H1 (cell line): ENCODE data around the gene URAD. TPM values are rescaled to one million over a fixed set of nuclear protein-coding genes. Genes with fewer than 3 reads are reported as not detected.

Experiments
- CTCF ChIA-PET: fragments of 300-600 bp; sonication (Branson Sonifier 250); formaldehyde crosslinking; loops from one replicate; lab custom pipeline; 2021; ENCODE audit not compliant: partially characterized antibody; lab: Charles Lee
- POLR2A ChIA-PET: fragments of 300-600 bp; sonication (Branson Sonifier 250); formaldehyde crosslinking; loops from one replicate; lab custom pipeline; 2021; ENCODE audit warnings: inconsistent platforms; ENCODE audit not compliant: partially characterized antibody; lab: Charles Lee
- DNase-seq, 2 experiments: peaks; one replicate each; pipeline versions ENCODE4 v3.0.0 to v3.0.0-alpha.2; 2010 to 2022; ENCODE audit warnings: low spot score in 2 of 2, low read depth in 1 of 2, mixed read lengths in 1 of 2
- FAIRE-seq: peaks from 2 replicates; lab custom pipeline; 2011; peaks lifted over from hg19 to GRCh38; lab: Jason Lieb, UNC
- H2AFZ ChIP-seq: 2 replicates; pipeline ENCODE4 v1.8.1; 2012; ENCODE audit warnings: low read length, inconsistent platforms
- H2AK5ac ChIP-seq: 2 replicates; pipeline ENCODE4 v1.6.1; 2013; ENCODE audit warnings: low read depth, low read length
- H2BK120ac ChIP-seq: replicated peaks from 2 replicates; pipeline ENCODE3; 2013; ENCODE audit warnings: low read depth, low read length, inconsistent platforms
- H2BK12ac ChIP-seq: 2 replicates; pipeline ENCODE4 v1.6.1; 2013; ENCODE audit warnings: low read depth, low read length
- H2BK15ac ChIP-seq: 2 replicates; pipeline ENCODE4 v1.6.1; 2013; ENCODE audit warnings: low read length
- H2BK20ac ChIP-seq: 2 replicates; pipeline ENCODE4 v1.6.1; 2013; ENCODE audit warnings: low read length
- H2BK5ac ChIP-seq: 2 replicates; pipeline ENCODE4 v1.6.1; 2013; ENCODE audit warnings: low read depth, low read length
- H3K14ac ChIP-seq: 2 replicates; pipeline ENCODE4 v1.6.1; 2013; ENCODE audit warnings: inconsistent platforms; ENCODE audit not compliant: insufficient read length
- H3K18ac ChIP-seq: 2 replicates; pipeline ENCODE4 v1.6.1; 2013; ENCODE audit warnings: low read length; ENCODE audit errors: extremely low read depth
- H3K23ac ChIP-seq: 2 replicates; pipeline ENCODE4 v1.6.1; 2013; ENCODE audit warnings: inconsistent platforms; ENCODE audit not compliant: insufficient read length
- H3K23me2 ChIP-seq: 2 replicates; pipeline ENCODE4 v1.6.1; 2013; ENCODE audit warnings: low read depth, low read length
- H3K27ac ChIP-seq: 2 replicates; pipeline ENCODE4 v1.6.1; 2011; ENCODE audit warnings: low read depth, low read length, inconsistent platforms
- H3K27me3 ChIP-seq, 4 experiments: replicated peaks in 1 of 4; 1 replicate in 1 of 4; 2 replicates in 3 of 4; pipeline versions ENCODE4 v1.6.1 to v1.8.1; 2011 to 2013; ENCODE audit warnings: low read length in 3 of 4, mild to moderate bottlenecking in 3 of 4, inconsistent platforms in 2 of 4, mixed read lengths in 2 of 4, moderate library complexity in 1 of 4; ENCODE audit not compliant: control insufficient read depth in 3 of 4, insufficient read depth in 3 of 4; ENCODE audit errors: extremely low read depth in 1 of 4
- H3K36me3 ChIP-seq, 4 experiments: 2 replicates each; pipeline versions ENCODE4 v1.6.1 to v1.8.1; 2011 to 2013; ENCODE audit warnings: mild to moderate bottlenecking in 4 of 4, low read length in 3 of 4, moderate library complexity in 2 of 4, control low read depth in 1 of 4, inconsistent platforms in 1 of 4; ENCODE audit not compliant: insufficient read depth in 4 of 4, control insufficient read depth in 2 of 4
- H3K4ac ChIP-seq: replicated peaks from 2 replicates; pipeline ENCODE3; 2013; ENCODE audit warnings: low read length, low read depth, mixed read lengths, inconsistent platforms; ENCODE audit not compliant: insufficient read length
- H3K4me1 ChIP-seq, 4 experiments: replicated peaks in 1 of 4; 1 replicate in 1 of 4; 2 replicates in 3 of 4; pipeline versions ENCODE4 v1.6.1 to v1.8.1; 2011 to 2013; ENCODE audit warnings: low read length in 3 of 4, inconsistent platforms in 2 of 4, mixed read lengths in 1 of 4; ENCODE audit not compliant: insufficient read depth in 4 of 4, control insufficient read depth in 3 of 4
- H3K4me2 ChIP-seq, 2 experiments: 2 replicates each; pipeline versions ENCODE4 v1.6.1 to v1.8.1; 2011 to 2013; ENCODE audit warnings: low read depth in 2 of 2, low read length in 2 of 2, control low read depth in 1 of 2, inconsistent platforms in 1 of 2, mild to moderate bottlenecking in 1 of 2; ENCODE audit not compliant: insufficient read depth in 1 of 2
- H3K4me3 ChIP-seq, 4 experiments: fragments of 200-600, 300-600 bp in 1 of 4; sonication (generic), shearing (Covaris generic), sonication (Bioruptor Twin) in 1 of 4; 2 replicates each; pipeline versions ENCODE4 v1.5.1 to v1.8.1; 2011 to 2016; ENCODE audit warnings: low read length in 4 of 4, low read depth in 3 of 4, control low read depth in 2 of 4, inconsistent platforms in 2 of 4, mild to moderate bottlenecking in 2 of 4, mixed read lengths in 1 of 4, moderate library complexity in 1 of 4; ENCODE audit not compliant: insufficient read depth in 2 of 4; ENCODE audit errors: extremely low read depth in 1 of 4
- H3K56ac ChIP-seq: replicated peaks from 2 replicates; pipeline ENCODE3; 2013; ENCODE audit warnings: low read depth, mild to moderate bottlenecking, mixed read lengths, low read length, inconsistent platforms; ENCODE audit not compliant: insufficient read length
- H3K79me1 ChIP-seq: 2 replicates; pipeline ENCODE4 v1.6.1; 2013; ENCODE audit warnings: low read depth, low read length, control low read depth
- H3K79me2 ChIP-seq, 2 experiments: 2 replicates each; pipeline versions ENCODE4 v1.6.1 to v1.8.1; 2012 to 2013; ENCODE audit warnings: low read length in 2 of 2, mild to moderate bottlenecking in 2 of 2, inconsistent platforms in 1 of 2; ENCODE audit not compliant: insufficient read depth in 2 of 2, control insufficient read depth in 1 of 2
- H3K9ac ChIP-seq, 4 experiments: replicated peaks in 1 of 4; 1 replicate in 1 of 4; 2 replicates in 3 of 4; pipeline versions ENCODE4 v1.6.1 to v1.8.1; 2011 to 2013; ENCODE audit warnings: low read depth in 3 of 4, low read length in 3 of 4, control low read depth in 2 of 4, mild to moderate bottlenecking in 2 of 4, moderate library complexity in 2 of 4, inconsistent platforms in 1 of 4; ENCODE audit errors: extremely low read depth in 1 of 4
- H3K9me3 ChIP-seq, 2 experiments: 2 replicates each; pipeline versions ENCODE4 v1.6.1 to v1.8.1; 2012 to 2013; ENCODE audit warnings: mild to moderate bottlenecking in 2 of 2, moderate library complexity in 2 of 2, control low read depth in 1 of 2, inconsistent platforms in 1 of 2, low read depth in 1 of 2, low read length in 1 of 2, mixed read lengths in 1 of 2; ENCODE audit not compliant: insufficient read depth in 2 of 2
- H4K20me1 ChIP-seq, 2 experiments: replicated peaks in 1 of 2; 2 replicates each; pipeline versions ENCODE3 to v1.8.1; 2011 to 2013; ENCODE audit warnings: inconsistent platforms in 2 of 2, low read length in 2 of 2, mild to moderate bottlenecking in 1 of 2; ENCODE audit not compliant: insufficient read depth in 2 of 2, control insufficient read depth in 1 of 2
- H4K5ac ChIP-seq: 2 replicates; pipeline ENCODE4 v1.6.1; 2013; ENCODE audit warnings: low read length, low read depth, mixed read lengths, inconsistent platforms; ENCODE audit not compliant: insufficient read length
- H4K8ac ChIP-seq: 2 replicates; pipeline ENCODE4 v1.8.0; 2013; ENCODE audit warnings: mild to moderate bottlenecking, moderate library complexity, low read length, inconsistent platforms; ENCODE audit not compliant: insufficient read depth; ENCODE audit errors: extremely low read depth
- H4K91ac ChIP-seq: replicated peaks from 2 replicates; pipeline ENCODE3; 2013; ENCODE audit warnings: low read length, mixed read lengths, inconsistent platforms; ENCODE audit not compliant: insufficient read length
- CBX5 ChIP-seq: fragments of 300-800, 300-1000 bp; sonication (generic); IDR thresholded peaks from 2 replicates; pipeline ENCODE4 v1.7.1; 2016; ENCODE audit warnings: antibody characterized with exemption, low read length, low read depth
- CBX8 ChIP-seq: fragments of 300-800, 300-1000 bp; sonication (generic); IDR thresholded peaks from 2 replicates; pipeline ENCODE4 v1.7.1; 2016; ENCODE audit warnings: low read depth, low read length, borderline replicate concordance
- CHD1 ChIP-seq: IDR thresholded peaks from 2 replicates; pipeline ENCODE4 v1.6.1; 2012; ENCODE audit warnings: low read depth, low read length, improper control_type of control experiment
- EP300 ChIP-seq, 2 experiments: IDR thresholded peaks; 1 replicate in 1 of 2; 2 replicates in 1 of 2; pipeline ENCODE4 v1.6.1; 2011 to 2012; ENCODE audit warnings: low read depth in 2 of 2, low read length in 2 of 2, mild to moderate bottlenecking in 2 of 2, borderline replicate concordance in 1 of 2, inconsistent platforms in 1 of 2, moderate library complexity in 1 of 2
- GTF2F1 ChIP-seq: IDR thresholded peaks from 2 replicates; pipeline ENCODE4 v1.6.1; 2012; ENCODE audit warnings: low read depth, low read length, improper control_type of control experiment, borderline replicate concordance
- NRF1 ChIP-seq: IDR thresholded peaks from 2 replicates; pipeline ENCODE4 v1.6.1; 2011; ENCODE audit warnings: mild to moderate bottlenecking, low read depth, low read length, improper control_type of control experiment
- RAD21 ChIP-seq, 2 experiments: IDR thresholded peaks in 1 of 2; conservative IDR thresholded peaks in 1 of 2; 2 replicates each; pipeline ENCODE4 v1.6.1; 2011; ENCODE audit warnings: low read depth in 2 of 2, low read length in 2 of 2, improper control_type of control experiment in 1 of 2, inconsistent platforms in 1 of 2, mild to moderate bottlenecking in 1 of 2, moderate library complexity in 1 of 2
- RXRA ChIP-seq: IDR thresholded peaks from 2 replicates; pipeline ENCODE4 v1.6.1; 2011; ENCODE audit warnings: low read depth, mild to moderate bottlenecking, low read length, moderate library complexity; ENCODE audit not compliant: insufficient read depth
- SIN3A ChIP-seq, 2 experiments: IDR thresholded peaks in 1 of 2; conservative IDR thresholded peaks in 1 of 2; 2 replicates each; pipeline ENCODE4 v1.6.1; 2011 to 2012; ENCODE audit warnings: low read length in 2 of 2, improper control_type of control experiment in 1 of 2, low read depth in 1 of 2, mild to moderate bottlenecking in 1 of 2
- SP1 ChIP-seq: IDR thresholded peaks from 2 replicates; pipeline ENCODE4 v1.6.1; 2011; ENCODE audit warnings: low read depth, low read length
- WGBS, 2 experiments: shearing (Covaris generic) in 1 of 2; methylation state at CpG; one replicate each; pipeline versions ENCODE4 v1.1.6 to v1.1.7; 2013 to 2015; ENCODE audit warnings: low lambda C conversion rate in 2 of 2, mixed read lengths in 2 of 2, inconsistent platforms in 1 of 2, low coverage in 1 of 2, missing lambda C conversion rate in 1 of 2; ENCODE audit not compliant: insufficient replicate concordance in 2 of 2, insufficient coverage in 1 of 2, insufficient read length in 1 of 2; ENCODE audit errors: extremely low coverage in 1 of 2, missing lambda C conversion rate in 1 of 2; 5-methylcytosine and 5-hydroxymethylcytosine counted together
- polyA plus RNA-seq, 7 experiments: library from polyadenylated mRNA; depleted of rRNA in 3 of 7; stranded (reverse) in 5 of 7; unstranded in 2 of 7; fragments of >200 nt in 5 of 7; fragments of 200-250 nt in 2 of 7; gene quantifications; 1 replicate in 5 of 7; 2 replicates in 1 of 7; 4 replicates in 1 of 7; pipeline versions ENCODE4 v1.2.1 to v1.2.3, GENCODE V29; 2011 to 2013; ENCODE audit warnings: missing spikeins in 2 of 7, mixed read lengths in 2 of 7
- total RNA-seq: library from RNA; stranded (reverse); fragmentation: NEBNext Ultra II Directional; extraction: Animal tissue kit (Norgen Biotek cat#: 25700); gene quantifications from 2 replicates; pipeline ENCODE4 v1.2.1, GENCODE V29; 2021
- TF ChIP-seq, protein P1 (sequence below): IDR thresholded peaks from 2 replicates; pipeline ENCODE4 v1.6.1; 2012; ENCODE audit warnings: low read length, inconsistent platforms

The URAD gene
- total and polyA plus RNA-seq, 2 of the 8 experiments (the other 6 are each of a cell fraction or from before 2014, with no cell fraction given): not detected

DNA sequence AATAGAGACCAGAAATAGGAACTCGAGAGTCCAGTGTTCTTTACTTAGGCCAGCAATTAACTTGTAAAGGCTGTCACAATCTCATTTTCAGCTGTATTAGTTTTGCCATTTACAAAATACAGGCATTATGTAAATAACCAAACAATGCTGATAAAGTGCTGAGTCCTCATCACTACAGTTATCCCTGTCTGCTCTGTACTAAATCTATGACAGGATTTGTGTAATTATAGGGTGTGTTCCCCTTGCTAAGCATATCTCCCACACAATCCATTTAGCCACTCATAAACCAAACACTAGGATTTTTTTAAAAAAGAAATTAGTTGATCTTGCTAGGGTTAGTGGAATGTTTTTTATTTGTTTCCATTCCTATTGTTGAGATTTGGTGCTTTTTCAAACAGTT lies 45.5 kb downstream of the URAD start:
- peaks cover 0 to 2% (median 0%) of the 10 kb centered on the region in 4 experiments; a peak in 2 of 7 replicates for H3K27me3 ChIP-seq
- CTCF ChIA-PET: interaction anchor here (0.7 to 4.4 kb wide), 3 partner anchors 11 to 557 kb away, joined by 3 to 27 read pairs (median 3); no protein-coding TSS in a partner anchor
- TF ChIP-seq, protein P1, sequence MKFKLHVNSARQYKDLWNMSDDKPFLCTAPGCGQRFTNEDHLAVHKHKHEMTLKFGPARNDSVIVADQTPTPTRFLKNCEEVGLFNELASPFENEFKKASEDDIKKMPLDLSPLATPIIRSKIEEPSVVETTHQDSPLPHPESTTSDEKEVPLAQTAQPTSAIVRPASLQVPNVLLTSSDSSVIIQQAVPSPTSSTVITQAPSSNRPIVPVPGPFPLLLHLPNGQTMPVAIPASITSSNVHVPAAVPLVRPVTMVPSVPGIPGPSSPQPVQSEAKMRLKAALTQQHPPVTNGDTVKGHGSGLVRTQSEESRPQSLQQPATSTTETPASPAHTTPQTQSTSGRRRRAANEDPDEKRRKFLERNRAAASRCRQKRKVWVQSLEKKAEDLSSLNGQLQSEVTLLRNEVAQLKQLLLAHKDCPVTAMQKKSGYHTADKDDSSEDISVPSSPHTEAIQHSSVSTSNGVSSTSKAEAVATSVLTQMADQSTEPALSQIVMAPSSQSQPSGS: no peak
- TF ChIP-seq SIN3A (conservative IDR thresholded peaks at IDR 0.05 in 1 of 2, IDR thresholded peaks at IDR 0.05 in 1 of 2; ENCODE audit: low read depth in 1 of 2, low read length in 2 of 2): no peak
- no peak for TF ChIP-seq RAD21 (IDR thresholded peaks at IDR 0.05 in 1 of 2, conservative IDR thresholded peaks at IDR 0.05 in 1 of 2; ENCODE audit: low read depth in 2 of 2, low read length in 2 of 2)
- no peak for TF ChIP-seq CHD1
- no peak for TF ChIP-seq SP1
- TF ChIP-seq NRF1: no peak
- no peak for TF ChIP-seq RXRA
- TF ChIP-seq CBX5: no peak
- no peak for TF ChIP-seq GTF2F1
- TF ChIP-seq EP300 (IDR thresholded peaks at IDR 0.05; ENCODE audit: borderline replicate concordance in 1 of 2, low read depth in 2 of 2, low read length in 2 of 2): no peak
- TF ChIP-seq CBX8: no peak

More for the DNA sequence above, 45.5 kb downstream of the URAD start:
- no peak overlapping the region for H3K4me2 ChIP-seq
- no peak overlapping the region for H2BK5ac ChIP-seq
- no peak overlapping the region for H3K4ac ChIP-seq
- H3K23ac ChIP-seq: no peak overlapping the region
- no peak overlapping the region for H3K4me3 ChIP-seq
- H3K9me3 ChIP-seq: peaks cover 0 to 2% of the 10 kb centered on the region in 2 experiments; a peak in 1 of 4 replicates
- no peak overlapping the region for H2BK20ac ChIP-seq
- no peak overlapping the region for H3K56ac ChIP-seq
- no peak overlapping the region for H3K9ac ChIP-seq
- H2AFZ ChIP-seq: no peak overlapping the region
- H3K23me2 ChIP-seq: no peaks in the 10 kb centered on the region
- no peak overlapping the region for H3K14ac ChIP-seq
- H3K79me2 ChIP-seq: no peaks in the 10 kb centered on the region
- H2AK5ac ChIP-seq: no peak overlapping the region
- H3K36me3 ChIP-seq: no peaks in the 10 kb centered on the region
- POLR2A ChIA-PET: interaction anchor here (1.3 kb wide), 1 partner anchor 135 kb away, joined by 3 read pairs; no protein-coding TSS in a partner anchor
- H4K91ac ChIP-seq: no peak overlapping the region
- no peaks in the 10 kb centered on the region for H3K4me1 ChIP-seq
- no peak overlapping the region for H2BK15ac ChIP-seq
- no peak for DNase-seq
- no peak overlapping the region for H2BK12ac ChIP-seq
- no peaks in the 10 kb centered on the region for H4K20me1 ChIP-seq
- 71% methylated on average over 1 of the region's 1 CpG; no CpG with 5 or more reads in 1 of the 2 experiments for WGBS, 2 experiments
- no peak overlapping the region for H4K5ac ChIP-seq
- no peak overlapping the region for H3K18ac ChIP-seq
- no peak overlapping the region for H4K8ac ChIP-seq
- no peak overlapping the region for H2BK120ac ChIP-seq
- FAIRE-seq: no peak
- no peaks in the 10 kb centered on the region for H3K79me1 ChIP-seq
- no peak overlapping the region for H3K27ac ChIP-seq
